Endothelial cell (in vitro differentiated cells): Measurements from ENCODE around the gene INPP5F. TPM values are rescaled to one million over a fixed set of nuclear protein-coding genes. Genes with fewer than 3 reads are reported as not detected.
"Not testable (repeated sequence)": the region's sequence is repeated elsewhere in the genome, so short reads cannot be mapped to it uniquely, and the experiment has no call there.

ENCODE experiments used
- DNase-seq: peaks from one replicate; pipeline ENCODE4 v3.0.0; 2021; ENCODE audit warnings: low spot score
- H3K27ac Mint-ChIP-seq: one replicate; pipeline ENCODE4 v1.8.0; 2021; ENCODE audit warnings: mixed read lengths, inconsistent platforms; ENCODE audit not compliant: unreplicated experiment
- H3K27me3 Mint-ChIP-seq: one replicate; pipeline ENCODE4 v1.8.0; 2021; ENCODE audit warnings: mild to moderate bottlenecking, moderate library complexity, mixed read lengths, inconsistent platforms; ENCODE audit not compliant: unreplicated experiment
- H3K36me3 Mint-ChIP-seq: one replicate; pipeline ENCODE4 v1.8.0; 2021; ENCODE audit warnings: mild to moderate bottlenecking, low read depth, mixed read lengths, inconsistent platforms; ENCODE audit not compliant: unreplicated experiment
- H3K4me1 Mint-ChIP-seq: one replicate; pipeline ENCODE4 v1.8.0; 2021; ENCODE audit warnings: mild to moderate bottlenecking, mixed read lengths, inconsistent platforms; ENCODE audit not compliant: unreplicated experiment
- H3K4me3 Mint-ChIP-seq: one replicate; pipeline ENCODE4 v1.8.0; 2021; ENCODE audit warnings: mild to moderate bottlenecking, mixed read lengths, inconsistent platforms; ENCODE audit not compliant: unreplicated experiment
- H3K9me3 Mint-ChIP-seq: one replicate; pipeline ENCODE4 v1.8.0; 2021; ENCODE audit warnings: mixed read lengths, inconsistent platforms; ENCODE audit not compliant: unreplicated experiment
- CTCF ChIP-seq: fragments of 200-600 bp; sonication (generic); IDR thresholded peaks from one replicate; pipeline ENCODE4 v1.5.0; 2021; ENCODE audit warnings: antibody characterized with exemption; ENCODE audit not compliant: unreplicated experiment
- total RNA-seq: library from RNA; stranded (reverse); fragmentation: NEBNext Ultra II Directional; extraction: Animal tissue kit (Norgen Biotek cat#: 25700); gene quantifications from one replicate; pipeline ENCODE4 v1.2.1, GENCODE V29; 2021; ENCODE audit not compliant: unreplicated experiment

The INPP5F gene
- total RNA-seq, 1 donor from 2014 or later = 45.7 TPM

- H3K27me3 Mint-ChIP-seq = no peaks in the 10 kb centered on the region
- H3K4me3 Mint-ChIP-seq = no peak overlapping the region
- no peak for DNase-seq
- H3K4me1 Mint-ChIP-seq = peaks cover 3% of the 10 kb centered on the region
- H3K27ac Mint-ChIP-seq = no peak overlapping the region
- peaks cover 13% of the 10 kb centered on the region for H3K36me3 Mint-ChIP-seq
- no peak for TF ChIP-seq CTCF
- no peaks in the 10 kb centered on the region for H3K9me3 Mint-ChIP-seq
Observed at GRCh38 chr10:119862524-119862923, 136.7 kb downstream of the INPP5F start.

GRCh38 chr10:119863951-119864565 is 138.2 kb downstream of the INPP5F start:
- Mint-ChIP-seq H3K36me3 (peaks cover 13% of the 10 kb centered on the region), H3K9me3 (no peaks in the 10 kb centered on the region), H3K4me3 (no peak overlapping the region), H3K27me3 (no peaks in the 10 kb centered on the region), H3K27ac (no peak overlapping the region), H3K4me1 (peaks cover 10% of the 10 kb centered on the region)
- no peak for TF ChIP-seq CTCF
- DNase-seq = no peak

- peaks cover 16% of the 10 kb centered on the region for H3K4me1 Mint-ChIP-seq
- H3K4me3 Mint-ChIP-seq = no peak overlapping the region
- no peaks in the 10 kb centered on the region for H3K27me3 Mint-ChIP-seq
- no peaks in the 10 kb centered on the region for H3K9me3 Mint-ChIP-seq
- H3K36me3 Mint-ChIP-seq = peaks cover 13% of the 10 kb centered on the region
- no peak overlapping the region for H3K27ac Mint-ChIP-seq
- TF ChIP-seq CTCF = no peak
- DNase-seq = no peak
Observed at GRCh38 chr10:119865699-119866240, 139.9 kb downstream of the INPP5F start.

GRCh38 chr10:119867317-119867716 is 141.5 kb downstream of the INPP5F start:
- H3K27ac Mint-ChIP-seq = no peak overlapping the region
- no peak for DNase-seq
- peaks cover 5% of the 10 kb centered on the region for H3K27me3 Mint-ChIP-seq
- no peaks in the 10 kb centered on the region for H3K9me3 Mint-ChIP-seq
- H3K4me3 Mint-ChIP-seq = no peak overlapping the region
- H3K4me1 Mint-ChIP-seq = peaks cover 24% of the 10 kb centered on the region
- peaks cover 21% of the 10 kb centered on the region for H3K36me3 Mint-ChIP-seq
- TF ChIP-seq CTCF = no peak

GRCh38 chr10:119869398-119869797 is 143.5 kb downstream of the INPP5F start:
- not testable (repeated sequence) for DNase-seq, H3K27me3 Mint-ChIP-seq, H3K27ac Mint-ChIP-seq, H3K9me3 Mint-ChIP-seq
- H3K36me3 Mint-ChIP-seq = peaks cover 15% of the 10 kb centered on the region
- H3K4me1 Mint-ChIP-seq = peaks cover 30% of the 10 kb centered on the region
- H3K4me3 Mint-ChIP-seq = peak overlapping the region; percentile 23
